Loucy (cell line): ENCODE measurements around the gene TEAD3.

Experiments
- EZH2phosphoT487 ChIP-seq: fragments of 200-600 bp; IDR thresholded peaks from 2 replicates; pipeline ENCODE4 v1.6.1; 2018; ENCODE audit warnings: antibody characterized with exemption, mild to moderate bottlenecking, moderate library complexity, borderline replicate concordance
- TF ChIP-seq, protein P1 (sequence below): fragments of 200-600 bp; sonication (generic); conservative IDR thresholded peaks from 2 replicates; pipeline ENCODE4 v1.5.1; 2014; ENCODE audit warnings: mild to moderate bottlenecking, antibody characterized with exemption, low read length

DNA sequence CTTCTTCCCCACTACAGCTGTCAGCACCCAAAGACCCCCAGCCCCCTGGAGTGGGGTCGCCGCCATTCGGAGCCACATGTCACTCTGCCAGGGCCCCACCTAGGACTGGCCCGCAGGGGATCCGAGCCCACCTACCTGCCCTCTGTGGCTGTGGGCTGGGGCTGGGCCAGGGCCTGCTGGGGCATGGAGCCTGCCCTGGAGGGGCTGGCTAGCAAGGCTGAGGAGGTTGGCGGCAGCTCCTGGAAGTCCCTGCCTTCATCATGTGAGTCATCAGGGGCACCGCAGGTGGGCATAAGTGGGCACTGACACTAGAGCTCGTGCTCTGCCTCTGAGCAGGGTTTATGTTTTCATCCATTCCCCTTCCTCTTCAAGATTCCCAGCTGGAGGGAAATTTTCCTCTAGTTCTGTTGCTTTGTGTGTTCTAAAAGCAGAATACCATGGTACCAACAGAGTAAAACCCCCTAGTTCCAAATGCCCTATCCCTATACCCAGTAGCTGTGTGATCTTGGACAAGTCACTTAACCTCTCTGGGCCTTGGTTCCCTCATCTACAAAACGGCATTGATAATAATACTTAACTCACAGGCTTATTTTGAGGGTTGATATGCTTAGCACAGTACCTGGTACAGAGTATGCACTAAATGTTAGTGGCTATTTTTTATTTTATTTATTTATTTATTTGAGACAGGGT lies 53.4 kb downstream of the TEAD3 start:
- TF ChIP-seq, protein P1, sequence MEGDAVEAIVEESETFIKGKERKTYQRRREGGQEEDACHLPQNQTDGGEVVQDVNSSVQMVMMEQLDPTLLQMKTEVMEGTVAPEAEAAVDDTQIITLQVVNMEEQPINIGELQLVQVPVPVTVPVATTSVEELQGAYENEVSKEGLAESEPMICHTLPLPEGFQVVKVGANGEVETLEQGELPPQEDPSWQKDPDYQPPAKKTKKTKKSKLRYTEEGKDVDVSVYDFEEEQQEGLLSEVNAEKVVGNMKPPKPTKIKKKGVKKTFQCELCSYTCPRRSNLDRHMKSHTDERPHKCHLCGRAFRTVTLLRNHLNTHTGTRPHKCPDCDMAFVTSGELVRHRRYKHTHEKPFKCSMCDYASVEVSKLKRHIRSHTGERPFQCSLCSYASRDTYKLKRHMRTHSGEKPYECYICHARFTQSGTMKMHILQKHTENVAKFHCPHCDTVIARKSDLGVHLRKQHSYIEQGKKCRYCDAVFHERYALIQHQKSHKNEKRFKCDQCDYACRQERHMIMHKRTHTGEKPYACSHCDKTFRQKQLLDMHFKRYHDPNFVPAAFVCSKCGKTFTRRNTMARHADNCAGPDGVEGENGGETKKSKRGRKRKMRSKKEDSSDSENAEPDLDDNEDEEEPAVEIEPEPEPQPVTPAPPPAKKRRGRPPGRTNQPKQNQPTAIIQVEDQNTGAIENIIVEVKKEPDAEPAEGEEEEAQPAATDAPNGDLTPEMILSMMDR: no peak
- TF ChIP-seq EZH2phosphoT487: no peak
